HFF-Myc (cell line): ENCODE results near the gene B4GALT1.
A peak's percentile ranks its signal among the peaks of the same experiment; 100 is the strongest.

Experiments
- DNase-seq: peaks from one replicate; pipeline ENCODE4 v3.0.0-alpha.2; 2011; ENCODE audit warnings: low read depth; ENCODE audit errors: extremely low read depth
- H3K4me3 ChIP-seq: replicated peaks from 2 replicates; pipeline ENCODE4 v1.5.1; 2011; ENCODE audit warnings: low read depth, mild to moderate bottlenecking, control low read depth, low read length
- TF ChIP-seq, protein P1 (sequence below): IDR thresholded peaks from 2 replicates; pipeline ENCODE4 v1.5.1; 2012; ENCODE audit warnings: mild to moderate bottlenecking, low read depth, low read length, control low read depth; ENCODE audit errors: missing control alignments

Gene B4GALT1

DNA sequence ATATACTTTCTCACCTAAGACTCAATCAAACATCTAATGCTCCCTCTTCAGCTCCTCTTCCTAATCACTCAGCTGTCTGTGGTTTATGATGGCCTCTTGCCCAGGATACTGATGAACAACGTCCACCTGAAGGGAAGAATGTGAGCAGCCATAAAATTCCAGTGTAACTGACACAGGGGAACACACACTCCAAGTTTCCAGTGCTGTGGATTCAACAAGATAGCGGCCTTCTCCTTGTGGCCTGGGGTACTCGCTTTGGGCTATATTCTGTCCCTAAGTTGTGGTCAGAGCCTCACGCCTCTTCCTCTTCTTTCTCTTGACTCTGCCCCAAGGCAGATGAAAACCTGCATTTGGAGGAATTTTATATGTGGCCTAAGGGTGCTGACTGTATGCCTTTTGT, 11.7 kb downstream of the B4GALT1 start:
- no peak for DNase-seq
- TF ChIP-seq, protein P1, sequence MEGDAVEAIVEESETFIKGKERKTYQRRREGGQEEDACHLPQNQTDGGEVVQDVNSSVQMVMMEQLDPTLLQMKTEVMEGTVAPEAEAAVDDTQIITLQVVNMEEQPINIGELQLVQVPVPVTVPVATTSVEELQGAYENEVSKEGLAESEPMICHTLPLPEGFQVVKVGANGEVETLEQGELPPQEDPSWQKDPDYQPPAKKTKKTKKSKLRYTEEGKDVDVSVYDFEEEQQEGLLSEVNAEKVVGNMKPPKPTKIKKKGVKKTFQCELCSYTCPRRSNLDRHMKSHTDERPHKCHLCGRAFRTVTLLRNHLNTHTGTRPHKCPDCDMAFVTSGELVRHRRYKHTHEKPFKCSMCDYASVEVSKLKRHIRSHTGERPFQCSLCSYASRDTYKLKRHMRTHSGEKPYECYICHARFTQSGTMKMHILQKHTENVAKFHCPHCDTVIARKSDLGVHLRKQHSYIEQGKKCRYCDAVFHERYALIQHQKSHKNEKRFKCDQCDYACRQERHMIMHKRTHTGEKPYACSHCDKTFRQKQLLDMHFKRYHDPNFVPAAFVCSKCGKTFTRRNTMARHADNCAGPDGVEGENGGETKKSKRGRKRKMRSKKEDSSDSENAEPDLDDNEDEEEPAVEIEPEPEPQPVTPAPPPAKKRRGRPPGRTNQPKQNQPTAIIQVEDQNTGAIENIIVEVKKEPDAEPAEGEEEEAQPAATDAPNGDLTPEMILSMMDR = no peak
- H3K4me3 ChIP-seq = no peak overlapping the region

DNA sequence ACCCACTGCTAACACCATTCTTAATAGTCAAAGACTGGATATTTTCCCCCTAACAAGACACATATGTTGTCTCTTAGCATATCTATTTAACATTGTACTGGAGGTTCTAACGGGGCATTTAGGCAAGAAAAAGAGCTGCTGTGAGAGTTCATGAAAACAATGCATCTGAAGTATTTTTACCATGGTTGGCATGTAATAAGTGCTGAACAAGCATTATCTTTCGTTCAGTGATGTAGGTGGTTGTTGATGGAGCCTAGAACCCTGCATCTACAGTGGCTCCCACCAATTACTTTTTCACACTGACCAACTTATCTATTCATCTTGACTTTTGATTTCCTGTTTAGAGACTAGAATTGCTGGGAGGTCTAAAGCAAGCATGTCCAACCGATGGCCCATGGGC, 12.8 kb downstream of the B4GALT1 start:
- TF ChIP-seq, protein P1 = no peak
- no peak overlapping the region for H3K4me3 ChIP-seq
- DNase-seq = no peak

DNA sequence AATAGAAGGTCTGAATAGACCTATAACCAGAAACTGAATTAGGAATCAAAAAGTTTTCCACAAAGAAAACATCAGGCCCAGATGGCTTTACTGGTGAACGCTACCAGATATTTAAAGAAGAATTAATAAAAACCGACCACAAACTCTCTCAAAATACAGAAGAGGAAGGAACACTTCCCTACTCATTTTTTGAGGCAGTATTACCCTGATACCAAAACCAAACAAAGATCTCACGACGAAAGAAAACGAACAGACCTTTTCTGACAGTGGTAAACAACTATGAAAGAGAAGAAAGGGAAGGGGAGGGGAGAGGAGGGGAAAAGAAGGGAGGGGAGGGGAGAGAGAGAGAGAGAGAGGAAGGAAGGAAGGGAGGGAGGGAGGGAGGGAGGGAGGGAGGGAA, 13.5 kb downstream of the B4GALT1 start:
- H3K4me3 ChIP-seq = no peak overlapping the region
- TF ChIP-seq, protein P1 = no peak
- DNase-seq = no peak

DNA sequence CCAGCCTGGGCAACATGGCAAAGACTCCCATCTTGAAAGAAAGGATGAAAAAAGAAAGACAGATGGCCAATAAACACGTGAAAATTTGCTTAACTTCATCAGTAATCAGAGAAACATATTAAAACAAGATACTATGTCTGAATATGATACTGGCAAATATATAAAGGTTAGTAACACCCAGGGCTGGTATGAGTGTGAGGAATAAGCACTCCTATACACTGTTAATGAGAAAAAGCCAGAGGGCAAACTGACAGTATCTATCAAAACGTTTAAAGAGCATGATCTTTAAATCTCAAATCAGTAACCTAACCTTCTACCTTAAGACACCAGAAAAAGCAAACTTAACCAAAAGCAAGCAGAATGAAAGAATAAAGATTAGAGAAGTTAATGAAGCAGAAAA, 14.1 kb downstream of the B4GALT1 start:
- TF ChIP-seq, protein P1 = no peak
- no peak for DNase-seq
- H3K4me3 ChIP-seq = no peak overlapping the region

DNA sequence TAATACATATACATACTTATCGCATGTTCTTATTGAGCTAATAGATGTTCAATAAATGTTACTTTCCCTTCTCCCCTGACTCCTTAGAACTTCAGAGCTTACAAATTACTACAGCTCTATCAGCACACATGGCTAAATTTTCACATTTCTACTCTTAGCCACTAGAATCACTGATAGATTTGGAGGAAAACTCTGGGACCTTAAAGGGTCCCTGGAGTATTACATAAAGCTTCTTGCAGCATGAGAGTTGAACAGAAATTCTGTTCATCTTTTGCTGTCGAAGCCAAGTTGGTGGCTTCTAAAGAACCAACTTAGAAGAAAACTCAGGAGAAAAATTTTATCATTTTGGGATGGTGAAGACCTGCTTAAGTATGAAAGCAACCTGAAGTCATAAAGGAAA, 15.5 kb downstream of the B4GALT1 start:
- DNase-seq = no peak
- H3K4me3 ChIP-seq = no peak overlapping the region
- TF ChIP-seq, protein P1 = no peak

DNA sequence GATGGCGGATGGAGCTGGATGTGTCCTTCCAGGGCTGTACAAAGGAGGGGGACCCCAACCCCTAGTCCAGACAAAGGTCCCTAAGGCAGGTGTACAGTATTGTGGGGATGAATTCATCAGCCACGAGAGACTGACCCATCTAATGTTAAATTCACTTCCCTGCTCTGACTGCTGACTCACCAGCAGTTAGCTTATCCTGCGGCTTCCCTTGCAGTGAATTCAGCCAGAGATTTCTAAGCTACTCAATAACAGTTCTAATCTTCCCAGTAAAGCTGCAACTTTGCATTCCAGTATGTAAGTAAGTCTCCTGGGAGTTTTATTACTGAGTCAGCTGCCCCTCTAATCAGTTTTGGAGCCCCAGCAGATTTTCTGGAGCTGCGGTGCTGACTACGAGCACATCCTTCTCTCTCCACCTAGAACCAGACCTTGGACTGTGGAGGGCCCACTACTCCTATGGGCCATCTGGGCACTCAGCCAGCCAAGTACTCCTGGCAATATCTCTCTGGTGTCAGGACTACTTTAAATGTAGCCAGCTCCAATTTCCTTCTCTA, 16.1 kb downstream of the B4GALT1 start:
- no peak overlapping the region for H3K4me3 ChIP-seq
- DNase-seq = peak; percentile 78

More for the DNA sequence above, 16.1 kb downstream of the B4GALT1 start:
- TF ChIP-seq, protein P1 = no peak
